IgD-negative memory B cell (primary cell): ENCODE results near the gene DAPK1. TPM values are rescaled to one million over a fixed set of nuclear protein-coding genes. Genes with fewer than 3 reads are reported as not detected.

Source experiments
- H3K27ac Mint-ChIP-seq, 3 donors: one replicate each; pipeline ENCODE4 v1.8.0; 2020 to 2022; ENCODE audit warnings: mild to moderate bottlenecking in 3 of 3, mixed read lengths in 3 of 3, moderate library complexity in 1 of 3
- H3K27me3 Mint-ChIP-seq: one replicate; pipeline ENCODE4 v1.8.0; 2021; ENCODE audit warnings: mixed read lengths
- H3K36me3 Mint-ChIP-seq: one replicate; pipeline ENCODE4 v1.8.0; 2020; ENCODE audit warnings: mild to moderate bottlenecking, mixed read lengths
- H3K4me1 Mint-ChIP-seq, 3 donors: one replicate each; pipeline ENCODE4 v1.8.0; 2020 to 2022; ENCODE audit warnings: mixed read lengths in 3 of 3, mild to moderate bottlenecking in 1 of 3
- H3K4me3 Mint-ChIP-seq, 4 donors: one replicate each; pipeline ENCODE4 v1.8.0; 2020 to 2022; ENCODE audit warnings: mild to moderate bottlenecking in 4 of 4, mixed read lengths in 4 of 4, moderate library complexity in 3 of 4
- H3K9me3 Mint-ChIP-seq, 3 donors: one replicate each; pipeline ENCODE4 v1.8.0; 2020 to 2021; ENCODE audit warnings: mixed read lengths in 3 of 3, mild to moderate bottlenecking in 1 of 3
- polyA plus RNA-seq: library from polyadenylated mRNA; unstranded; fragments of 300-500 nt; fragmentation: Illumina TruSeq; gene quantifications from one replicate; pipeline ENCODE4 v1.2.3, GENCODE V29; 2021

Gene DAPK1
- polyA plus RNA-seq, 1 donor from 2014 or later = 0.86 TPM

- H3K27ac Mint-ChIP-seq = no peak overlapping the region
- no peaks in the 10 kb centered on the region for H3K27me3 Mint-ChIP-seq
- no peak overlapping the region for H3K4me3 Mint-ChIP-seq
- H3K9me3 Mint-ChIP-seq = peaks cover 0 to 3% (median 0%) of the 10 kb centered on the region in 3 donors
- no peaks in the 10 kb centered on the region for H3K4me1 Mint-ChIP-seq
- H3K36me3 Mint-ChIP-seq = no peaks in the 10 kb centered on the region
Measured at GRCh38 chr9:87556039-87556438, 58.4 kb downstream of the DAPK1 start.

GRCh38 chr9:87556821-87557220, 59.2 kb downstream of the DAPK1 start:
- H3K9me3 Mint-ChIP-seq = peaks cover 0 to 2% (median 0%) of the 10 kb centered on the region in 3 donors

GRCh38 chr9:87557996-87558395, 60.3 kb downstream of the DAPK1 start:
- no peak overlapping the region for H3K27ac Mint-ChIP-seq
- no peaks in the 10 kb centered on the region for H3K36me3 Mint-ChIP-seq
- peaks cover 0 to 2% (median 0%) of the 10 kb centered on the region in 3 donors for H3K9me3 Mint-ChIP-seq
- no peaks in the 10 kb centered on the region for H3K27me3 Mint-ChIP-seq
- no peak overlapping the region for H3K4me3 Mint-ChIP-seq
- H3K4me1 Mint-ChIP-seq = no peaks in the 10 kb centered on the region

More at GRCh38 chr9:87556821-87557220, 59.2 kb downstream of the DAPK1 start:
- Mint-ChIP-seq H3K27ac (no peak overlapping the region), H3K27me3 (no peaks in the 10 kb centered on the region), H3K4me3 (no peak overlapping the region), H3K4me1 (no peaks in the 10 kb centered on the region), H3K36me3 (no peaks in the 10 kb centered on the region)

GRCh38 chr9:87558606-87559190, 61.0 kb downstream of the DAPK1 start:
- Mint-ChIP-seq H3K9me3 (peaks cover 0 to 2% (median 0%) of the 10 kb centered on the region in 3 donors), H3K27ac (no peak overlapping the region), H3K27me3 (no peaks in the 10 kb centered on the region), H3K4me1 (no peaks in the 10 kb centered on the region), H3K36me3 (no peaks in the 10 kb centered on the region), H3K4me3 (no peak overlapping the region)

GRCh38 chr9:87562062-87562461, 64.4 kb downstream of the DAPK1 start:
- peaks cover 0 to 2% (median 0%) of the 10 kb centered on the region in 3 donors for H3K9me3 Mint-ChIP-seq
- H3K4me3 Mint-ChIP-seq = no peak overlapping the region
- H3K27me3 Mint-ChIP-seq = peaks cover 3% of the 10 kb centered on the region
- no peaks in the 10 kb centered on the region for H3K36me3 Mint-ChIP-seq
- H3K27ac Mint-ChIP-seq = no peak overlapping the region
- no peaks in the 10 kb centered on the region for H3K4me1 Mint-ChIP-seq

- H3K9me3 Mint-ChIP-seq = peaks cover 0 to 2% (median 0%) of the 10 kb centered on the region in 3 donors
- H3K27ac Mint-ChIP-seq = no peak overlapping the region
- H3K4me1 Mint-ChIP-seq = no peaks in the 10 kb centered on the region
- peaks cover 3% of the 10 kb centered on the region for H3K27me3 Mint-ChIP-seq
- H3K4me3 Mint-ChIP-seq = no peak overlapping the region
- no peaks in the 10 kb centered on the region for H3K36me3 Mint-ChIP-seq
Measured at GRCh38 chr9:87562530-87563170, 65.0 kb downstream of the DAPK1 start.

GRCh38 chr9:87564111-87564510, 66.4 kb downstream of the DAPK1 start:
- Mint-ChIP-seq H3K4me1 (no peaks in the 10 kb centered on the region), H3K36me3 (no peaks in the 10 kb centered on the region), H3K27me3 (peaks cover 3% of the 10 kb centered on the region), H3K9me3 (peaks cover 0 to 2% (median 0%) of the 10 kb centered on the region in 3 donors), H3K4me3 (no peak overlapping the region), H3K27ac (no peak overlapping the region)

GRCh38 chr9:87564791-87565241, 67.1 kb downstream of the DAPK1 start:
- Mint-ChIP-seq H3K4me3 (no peak overlapping the region), H3K27ac (no peak overlapping the region), H3K9me3 (peaks cover 0 to 2% (median 0%) of the 10 kb centered on the region in 3 donors), H3K4me1 (no peaks in the 10 kb centered on the region), H3K36me3 (no peaks in the 10 kb centered on the region), H3K27me3 (peaks cover 3% of the 10 kb centered on the region)

- H3K36me3 Mint-ChIP-seq = no peaks in the 10 kb centered on the region
- H3K27ac Mint-ChIP-seq = no peak overlapping the region
- no peak overlapping the region for H3K4me3 Mint-ChIP-seq
- H3K27me3 Mint-ChIP-seq = peaks cover 3% of the 10 kb centered on the region
- H3K4me1 Mint-ChIP-seq = no peaks in the 10 kb centered on the region
- peaks cover 0 to 2% (median 0%) of the 10 kb centered on the region in 3 donors for H3K9me3 Mint-ChIP-seq
Measured at GRCh38 chr9:87567001-87567400, 69.3 kb downstream of the DAPK1 start.

- Mint-ChIP-seq H3K36me3 (no peaks in the 10 kb centered on the region), H3K27ac (no peak overlapping the region), H3K4me1 (no peaks in the 10 kb centered on the region), H3K27me3 (peaks cover 3% of the 10 kb centered on the region), H3K9me3 (peaks cover 0 to 2% (median 0%) of the 10 kb centered on the region in 3 donors), H3K4me3 (no peak overlapping the region)
Measured at GRCh38 chr9:87567571-87567970, 69.9 kb downstream of the DAPK1 start.

GRCh38 chr9:87567983-87568382, 70.3 kb downstream of the DAPK1 start:
- H3K9me3 Mint-ChIP-seq = peaks cover 0 to 2% (median 0%) of the 10 kb centered on the region in 3 donors
- no peaks in the 10 kb centered on the region for H3K4me1 Mint-ChIP-seq
- no peak overlapping the region for H3K27ac Mint-ChIP-seq
- H3K27me3 Mint-ChIP-seq = peaks cover 3% of the 10 kb centered on the region
- H3K4me3 Mint-ChIP-seq = no peak overlapping the region
- H3K36me3 Mint-ChIP-seq = no peaks in the 10 kb centered on the region

GRCh38 chr9:87568401-87568800, 70.7 kb downstream of the DAPK1 start:
- Mint-ChIP-seq H3K4me1 (no peaks in the 10 kb centered on the region), H3K9me3 (peaks cover 0 to 2% (median 0%) of the 10 kb centered on the region in 3 donors), H3K4me3 (no peak overlapping the region), H3K27ac (no peak overlapping the region), H3K36me3 (no peaks in the 10 kb centered on the region), H3K27me3 (peaks cover 3% of the 10 kb centered on the region)

GRCh38 chr9:87569008-87569509, 71.4 kb downstream of the DAPK1 start:
- no peaks in the 10 kb centered on the region for H3K4me1 Mint-ChIP-seq
- H3K4me3 Mint-ChIP-seq = no peak overlapping the region
- peaks cover 0 to 2% (median 0%) of the 10 kb centered on the region in 3 donors for H3K9me3 Mint-ChIP-seq
- H3K27ac Mint-ChIP-seq = no peak overlapping the region
- H3K36me3 Mint-ChIP-seq = no peaks in the 10 kb centered on the region
- H3K27me3 Mint-ChIP-seq = peaks cover 3% of the 10 kb centered on the region

GRCh38 chr9:87569518-87569917, 71.9 kb downstream of the DAPK1 start:
- peaks cover 3% of the 10 kb centered on the region for H3K27me3 Mint-ChIP-seq
- no peaks in the 10 kb centered on the region for H3K9me3 Mint-ChIP-seq
- H3K4me3 Mint-ChIP-seq = no peak overlapping the region
- no peaks in the 10 kb centered on the region for H3K4me1 Mint-ChIP-seq
- no peaks in the 10 kb centered on the region for H3K36me3 Mint-ChIP-seq
- no peak overlapping the region for H3K27ac Mint-ChIP-seq

- Mint-ChIP-seq H3K27ac (no peak overlapping the region), H3K36me3 (no peaks in the 10 kb centered on the region), H3K9me3 (no peaks in the 10 kb centered on the region), H3K27me3 (peaks cover 1% of the 10 kb centered on the region), H3K4me1 (no peaks in the 10 kb centered on the region), H3K4me3 (no peak overlapping the region)
Measured at GRCh38 chr9:87570000-87570908, 72.6 kb downstream of the DAPK1 start.
